Measurements from ENCODE around the gene IP6K2. TPM values are rescaled to one million over a fixed set of nuclear protein-coding genes. Genes with fewer than 3 reads are reported as not detected.

The IP6K2 gene
- total and polyA plus RNA-seq, 7 donors = 14.0 to 36.8 (median 22.5) TPM

DNA sequence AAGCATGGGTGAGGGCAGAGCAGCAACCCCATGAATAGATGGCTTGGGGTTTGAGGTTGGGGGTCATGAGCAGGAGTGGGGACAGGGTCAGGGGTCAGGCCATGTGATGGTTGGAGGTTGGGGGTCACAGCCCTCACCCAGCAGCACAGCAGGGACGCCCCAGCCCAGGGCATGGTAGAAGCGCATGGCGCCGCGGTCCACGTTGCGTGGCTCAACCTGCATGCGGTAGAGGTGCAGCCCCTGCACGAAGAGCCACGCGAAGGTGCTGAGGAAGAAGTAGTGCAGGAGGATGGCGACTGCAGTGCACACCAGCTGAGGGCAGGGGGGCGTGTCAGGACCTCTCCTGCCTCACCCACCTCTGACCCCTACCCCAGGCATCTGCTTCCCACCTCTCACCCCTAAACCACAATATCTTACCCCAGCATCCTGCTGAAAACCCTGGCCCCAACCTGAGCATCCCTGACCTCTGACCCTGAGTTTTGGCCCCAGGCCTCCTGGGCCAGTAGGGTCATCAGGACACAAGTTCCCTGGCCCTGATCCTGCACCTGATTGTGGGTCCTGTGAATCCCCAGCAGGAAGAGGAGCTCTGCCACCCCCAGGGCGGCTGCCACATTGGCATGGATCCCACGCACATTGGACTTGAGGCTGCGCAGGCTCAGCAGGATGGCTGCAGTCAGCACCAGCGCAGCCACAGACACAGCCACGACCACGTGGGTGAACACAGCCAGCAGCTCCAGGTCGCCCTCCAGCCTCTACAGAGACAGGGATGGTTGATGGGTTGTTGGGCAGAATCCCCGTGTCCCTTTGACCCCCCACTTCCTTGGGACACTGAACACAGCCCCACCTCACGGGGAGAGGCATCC lies 71.9 kb downstream of the IP6K2 start:
- ATAC-seq = no peak
- Histone ChIP-seq H3K27me3 (ENCODE audit: insufficient read depth in 3 of 3, low read length in 2 of 3) (no peaks in the 10 kb centered on the region), H3K9me3 (no peaks in the 10 kb centered on the region), H3K36me3 (ENCODE audit: insufficient read depth in 1 of 2, low read depth in 1 of 2) (no peaks in the 10 kb centered on the region), H3K4me1 (no peaks in the 10 kb centered on the region), H3K27ac (no peak overlapping the region), H3K4me3 (no peak overlapping the region)
- intact Hi-C loops (cut with DNase I) = no loop called here
- TF ChIP-seq CTCF (IDR thresholded peaks at IDR 0.05) = no peak
- no peak for DNase-seq
- WGBS, 3 donors = 89 to 91% (median 90%) methylated on average over 17 to 22 of the region's 22 CpGs

DNA sequence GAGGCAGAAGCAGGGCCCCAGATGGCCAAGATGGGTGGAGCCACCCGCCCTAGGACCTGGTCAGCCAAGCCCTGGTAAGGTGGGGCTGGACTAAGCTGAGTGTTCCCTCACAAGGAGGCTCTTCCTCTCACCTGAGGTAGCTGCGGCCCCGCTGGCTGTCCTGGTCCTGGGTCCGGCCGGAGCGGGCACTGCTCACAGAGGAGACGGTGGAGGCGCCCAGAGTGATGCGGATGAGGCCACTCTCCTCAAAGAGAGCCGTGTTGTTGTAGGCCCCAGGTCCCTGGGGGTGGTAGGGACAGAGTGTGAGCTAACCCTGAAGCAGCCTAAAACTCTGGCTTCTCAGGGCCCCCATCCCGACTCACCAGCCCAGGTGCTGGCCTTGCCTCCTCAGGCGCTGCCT lies 74.4 kb downstream of the IP6K2 start:
- H3K4me3 ChIP-seq = no peak overlapping the region
- DNase-seq = no peak
- TF ChIP-seq CTCF (IDR thresholded peaks at IDR 0.05) = no peak
- no peak overlapping the region for H3K27ac ChIP-seq
- intact Hi-C loops (cut with DNase I) = no loop called here
- no peaks in the 10 kb centered on the region for H3K4me1 ChIP-seq
- ATAC-seq = no peak
- H3K27me3 ChIP-seq (ENCODE audit: insufficient read depth in 3 of 3, low read length in 2 of 3) = no peaks in the 10 kb centered on the region
- 88 to 92% (median 90%) methylated on average over 7 to 12 of the region's 12 CpGs for WGBS, 3 donors
- H3K36me3 ChIP-seq (ENCODE audit: insufficient read depth in 1 of 2, low read depth in 1 of 2) = no peaks in the 10 kb centered on the region
- no peaks in the 10 kb centered on the region for H3K9me3 ChIP-seq

- H3K4me1 ChIP-seq = peaks cover 5% of the 10 kb centered on the region
- no peak overlapping the region for H3K27ac ChIP-seq
- H3K9me3 ChIP-seq = no peaks in the 10 kb centered on the region
- no peak for TF ChIP-seq CTCF (IDR thresholded peaks at IDR 0.05)
- no peaks in the 10 kb centered on the region for H3K27me3 ChIP-seq (ENCODE audit: insufficient read depth in 3 of 3, low read length in 2 of 3)
- 78 to 93% (median 85%) methylated on average over 3 of the region's 3 CpGs for WGBS, 3 donors
- no peak overlapping the region for H3K4me3 ChIP-seq
- no peaks in the 10 kb centered on the region for H3K36me3 ChIP-seq (ENCODE audit: insufficient read depth in 1 of 2, low read depth in 1 of 2)
- DNase-seq = no peak
- intact Hi-C loops (cut with DNase I) = no loop called here
- ATAC-seq = no peak
Measured at GRCh38 chr3:48641396-48641795, 75.6 kb downstream of the IP6K2 start.

DNA sequence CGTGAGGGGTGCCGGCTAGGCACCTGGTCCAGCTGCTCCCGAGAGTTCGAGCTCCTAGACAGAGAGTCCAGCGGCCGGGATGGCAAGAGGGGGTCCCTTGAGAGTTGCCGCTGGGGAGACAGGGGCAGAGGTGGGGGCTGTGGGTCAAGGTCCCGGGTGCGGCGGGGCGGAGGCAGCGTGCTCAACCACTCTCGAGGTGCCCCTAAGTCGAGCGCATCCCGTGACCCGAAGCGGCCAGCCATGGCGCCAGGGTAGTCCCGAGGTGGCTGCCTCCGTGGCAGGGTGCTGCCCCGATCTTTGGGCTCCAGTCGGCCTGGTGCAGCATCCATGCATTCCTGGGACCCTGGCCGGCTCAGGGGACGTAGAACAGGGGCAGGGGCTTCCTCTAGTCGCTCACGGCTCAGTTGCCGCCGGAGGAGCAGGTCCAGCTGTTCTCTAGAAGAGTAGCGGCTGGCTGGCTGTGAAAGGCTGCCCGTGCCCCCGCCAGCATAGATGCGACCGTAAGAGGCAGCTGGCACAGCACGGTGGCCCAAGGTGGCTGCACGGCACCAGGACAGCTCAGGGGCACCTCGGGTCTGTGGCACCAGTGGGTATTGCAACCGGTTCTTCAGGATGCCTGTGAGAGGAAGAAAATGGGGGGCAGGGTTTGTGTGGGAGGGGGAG lies 76.9 kb downstream of the IP6K2 start:
- H3K36me3 ChIP-seq (ENCODE audit: insufficient read depth in 1 of 2, low read depth in 1 of 2) = no peaks in the 10 kb centered on the region
- WGBS, 3 donors = 70 to 73% (median 72%) methylated on average over 35 to 38 of the region's 38 CpGs
- no peak for TF ChIP-seq CTCF (IDR thresholded peaks at IDR 0.05)
- no peak for DNase-seq
- H3K27me3 ChIP-seq (ENCODE audit: insufficient read depth in 3 of 3, low read length in 2 of 3) = no peaks in the 10 kb centered on the region
- no peak overlapping the region for H3K4me3 ChIP-seq
- H3K4me1 ChIP-seq = peaks cover 11% of the 10 kb centered on the region
- ATAC-seq = no peak
- H3K27ac ChIP-seq = no peak overlapping the region
- intact Hi-C loops (cut with DNase I) = no loop called here
- H3K9me3 ChIP-seq = no peaks in the 10 kb centered on the region

Other genes starting within 250 kb of the IP6K2 start
- 10 to 100 TPM; 23.9 to 34.7 (median 28.7) TPM for gene SHISA5, start 213.0 kb downstream of the IP6K2 start, total RNA-seq
- 10 to 100 TPM; 16.9 to 24.3 (median 23.1) TPM for gene SHISA5, start 213.0 kb downstream of the IP6K2 start, polyA plus RNA-seq
- gene PFKFB4, start 160.4 kb downstream of the IP6K2 start, total RNA-seq = 1 to 10 TPM in 3 of 4 donors, under 1 TPM in 1; 0.95 to 4.1 (median 1.6) TPM
- gene PFKFB4, start 160.4 kb downstream of the IP6K2 start, polyA plus RNA-seq = 1 to 10 TPM in 1 of 3 donors, under 1 TPM in 2; 0.25 to 2.1 (median 0.59) TPM
- gene UCN2, start 153.4 kb downstream of the IP6K2 start, total RNA-seq = under 1 TPM in 1 of 4 donors, not detected in 3; 0.32 TPM
- under 1 TPM in 2 of 3 donors, not detected in 1; 0.12 to 0.17 TPM for gene UCN2, start 153.4 kb downstream of the IP6K2 start, polyA plus RNA-seq
- gene COL7A1, start 121.9 kb downstream of the IP6K2 start, total RNA-seq = 10 to 100 TPM in 1 of 4 donors, 1 to 10 TPM in 3; 5.1 to 22.2 (median 5.8) TPM
- 1 to 10 TPM; 1.6 to 3.5 (median 2.7) TPM for gene COL7A1, start 121.9 kb downstream of the IP6K2 start, polyA plus RNA-seq
- gene UQCRC1, start 107.6 kb downstream of the IP6K2 start, total RNA-seq = 100 to 1,000 TPM; 466 to 704 (median 587) TPM
- gene UQCRC1, start 107.6 kb downstream of the IP6K2 start, polyA plus RNA-seq = 100 to 1,000 TPM; 499 to 719 (median 685) TPM
- gene TMEM89, start 95.5 kb downstream of the IP6K2 start, total RNA-seq = not detected
- not detected for gene TMEM89, start 95.5 kb downstream of the IP6K2 start, polyA plus RNA-seq
- gene SLC26A6, start 81.8 kb downstream of the IP6K2 start, total RNA-seq = 10 to 100 TPM in 1 of 4 donors, 1 to 10 TPM in 3; 5.6 to 13.0 (median 6.6) TPM
- gene SLC26A6, start 81.8 kb downstream of the IP6K2 start, polyA plus RNA-seq = 10 to 100 TPM in 1 of 3 donors, 1 to 10 TPM in 2; 4.5 to 10.5 (median 6.0) TPM
- gene CELSR3, start 54.3 kb downstream of the IP6K2 start, total RNA-seq = under 1 TPM; 0.04 to 0.19 (median 0.09) TPM
- gene CELSR3, start 54.3 kb downstream of the IP6K2 start, polyA plus RNA-seq = under 1 TPM; 0.06 to 0.21 (median 0.16) TPM
- 1 to 10 TPM; 5.9 to 8.6 (median 7.5) TPM for gene NCKIPSD, start 31.3 kb downstream of the IP6K2 start, total RNA-seq
- 1 to 10 TPM; 5.9 to 7.0 (median 6.0) TPM for gene NCKIPSD, start 31.3 kb downstream of the IP6K2 start, polyA plus RNA-seq
- 100 to 1,000 TPM in 2 of 4 donors, 10 to 100 TPM in 2; 66.2 to 126 (median 100) TPM for gene PRKAR2A, start 130.7 kb upstream of the IP6K2 start, total RNA-seq
- 10 to 100 TPM; 24.3 to 92.5 (median 33.6) TPM for gene PRKAR2A, start 130.7 kb upstream of the IP6K2 start, polyA plus RNA-seq
- gene SLC25A20, start 181.7 kb upstream of the IP6K2 start, total RNA-seq = 10 to 100 TPM; 47.6 to 59.4 (median 50.5) TPM
- gene SLC25A20, start 181.7 kb upstream of the IP6K2 start, polyA plus RNA-seq = 10 to 100 TPM; 31.3 to 94.8 (median 48.5) TPM
- gene ARIH2, start 201.6 kb upstream of the IP6K2 start, total RNA-seq = 100 to 1,000 TPM in 3 of 4 donors, 10 to 100 TPM in 1; 92.7 to 125 (median 113) TPM
- 100 to 1,000 TPM in 1 of 3 donors, 10 to 100 TPM in 2; 59.5 to 163 (median 67.0) TPM for gene ARIH2, start 201.6 kb upstream of the IP6K2 start, polyA plus RNA-seq

Measured in psoas muscle (tissue), 8 donors.